KMS-11 (cell line): ENCODE data around the gene ST6GALNAC5.

ENCODE experiments used
- H2AFZ ChIP-seq: fragments of 200-600 bp; sonication (generic); 2 replicates; pipeline ENCODE4 v1.6.1; 2016; ENCODE audit warnings: antibody characterized with exemption, mixed run types, low read depth
- H3K27ac ChIP-seq: fragments of 200-600 bp; sonication (generic); 2 replicates; pipeline ENCODE4 v1.6.1; 2016; ENCODE audit warnings: mild to moderate bottlenecking, mixed run types
- H3K27me3 ChIP-seq: fragments of 200-600 bp; sonication (generic); 2 replicates; pipeline ENCODE4 v1.6.1; 2017; ENCODE audit warnings: mild to moderate bottlenecking, low read depth, mixed run types, moderate library complexity; ENCODE audit not compliant: insufficient read depth
- H3K36me3 ChIP-seq: fragments of 200-600 bp; sonication (generic); 2 replicates; pipeline ENCODE4 v1.6.1; 2017; ENCODE audit warnings: mild to moderate bottlenecking, mixed run types; ENCODE audit not compliant: insufficient read depth
- H3K4me1 ChIP-seq: fragments of 200-600 bp; sonication (generic); 2 replicates; pipeline ENCODE4 v1.6.1; 2016; ENCODE audit warnings: mild to moderate bottlenecking, low read depth, mixed run types; ENCODE audit not compliant: poor library complexity, severe bottlenecking
- H3K4me2 ChIP-seq: fragments of 200-600 bp; sonication (generic); 2 replicates; pipeline ENCODE4 v1.7.0; 2016; ENCODE audit warnings: mild to moderate bottlenecking, mixed run types
- H3K4me3 ChIP-seq: fragments of 200-600 bp; sonication (generic); IDR thresholded peaks from 2 replicates; pipeline ENCODE4 v1.6.1; 2017; ENCODE audit warnings: low read depth, low read length, mixed read lengths; ENCODE audit not compliant: insufficient read depth
- H3K79me2 ChIP-seq: fragments of 200-600 bp; sonication (generic); 2 replicates; pipeline ENCODE4 v1.6.1; 2016; ENCODE audit warnings: low read depth, mixed run types; ENCODE audit not compliant: insufficient read depth
- H3K9ac ChIP-seq: fragments of 200-600 bp; sonication (generic); 2 replicates; pipeline ENCODE4 v1.6.1; 2016; ENCODE audit warnings: mild to moderate bottlenecking, mixed run types
- H4K20me1 ChIP-seq: fragments of 200-600 bp; sonication (generic); 2 replicates; pipeline ENCODE4 v1.6.1; 2016; ENCODE audit warnings: mild to moderate bottlenecking, mixed run types; ENCODE audit not compliant: insufficient read depth
- CTCF ChIP-seq: fragments of 200-600 bp; sonication (generic); conservative IDR thresholded peaks from 2 replicates; pipeline ENCODE4 v1.6.1; 2017; ENCODE audit warnings: low read depth, mild to moderate bottlenecking, antibody characterized with exemption, low read length, moderate library complexity, mixed read lengths

Gene ST6GALNAC5

GRCh38 chr1:77044133-77044849 is 177.0 kb downstream of the ST6GALNAC5 start:
- Histone ChIP-seq H3K4me1 (no peaks in the 10 kb centered on the region), H4K20me1 (no peaks in the 10 kb centered on the region), H3K9ac (no peak overlapping the region), H3K4me2 (no peak overlapping the region), H2AFZ (no peak overlapping the region), H3K79me2 (no peaks in the 10 kb centered on the region), H3K27me3 (no peaks in the 10 kb centered on the region), H3K36me3 (no peaks in the 10 kb centered on the region), H3K27ac (no peak overlapping the region), H3K4me3 (no peak overlapping the region)
- no peak for TF ChIP-seq CTCF

GRCh38 chr1:77047575-77047974 is 180.3 kb downstream of the ST6GALNAC5 start:
- H3K79me2 ChIP-seq: no peaks in the 10 kb centered on the region
- no peak overlapping the region for H2AFZ ChIP-seq
- H3K27ac ChIP-seq: no peak overlapping the region
- no peaks in the 10 kb centered on the region for H3K27me3 ChIP-seq
- H3K4me2 ChIP-seq: no peak overlapping the region
- no peak overlapping the region for H3K4me3 ChIP-seq
- H3K4me1 ChIP-seq: no peaks in the 10 kb centered on the region
- H4K20me1 ChIP-seq: no peaks in the 10 kb centered on the region
- no peak for TF ChIP-seq CTCF
- no peak overlapping the region for H3K9ac ChIP-seq
- no peaks in the 10 kb centered on the region for H3K36me3 ChIP-seq

- no peak overlapping the region for H3K4me2 ChIP-seq
These were observed 180.8 kb downstream of the ST6GALNAC5 start for GRCh38 chr1:77047978-77048614.

GRCh38 chr1:77048615-77049005 is 181.3 kb downstream of the ST6GALNAC5 start:
- Histone ChIP-seq H2AFZ (no peak overlapping the region), H3K27ac (no peak overlapping the region), H3K79me2 (no peaks in the 10 kb centered on the region), H3K4me1 (no peaks in the 10 kb centered on the region), H3K36me3 (no peaks in the 10 kb centered on the region), H3K9ac (no peak overlapping the region), H3K27me3 (no peaks in the 10 kb centered on the region), H3K4me3 (no peak overlapping the region), H4K20me1 (no peaks in the 10 kb centered on the region), H3K4me2 (no peak overlapping the region)
- no peak for TF ChIP-seq CTCF

More at GRCh38 chr1:77047978-77048614, 180.8 kb downstream of the ST6GALNAC5 start:
- no peak overlapping the region for H3K4me3 ChIP-seq
- no peak overlapping the region for H3K9ac ChIP-seq
- H3K79me2 ChIP-seq: no peaks in the 10 kb centered on the region
- H3K27ac ChIP-seq: no peak overlapping the region
- no peaks in the 10 kb centered on the region for H3K4me1 ChIP-seq
- no peak overlapping the region for H2AFZ ChIP-seq
- no peaks in the 10 kb centered on the region for H4K20me1 ChIP-seq
- H3K36me3 ChIP-seq: no peaks in the 10 kb centered on the region
- TF ChIP-seq CTCF: no peak
- no peaks in the 10 kb centered on the region for H3K27me3 ChIP-seq
